ENCODE results near the gene TDRD7.
A peak's percentile ranks its signal among the peaks of the same experiment; 100 is the strongest.

DNA sequence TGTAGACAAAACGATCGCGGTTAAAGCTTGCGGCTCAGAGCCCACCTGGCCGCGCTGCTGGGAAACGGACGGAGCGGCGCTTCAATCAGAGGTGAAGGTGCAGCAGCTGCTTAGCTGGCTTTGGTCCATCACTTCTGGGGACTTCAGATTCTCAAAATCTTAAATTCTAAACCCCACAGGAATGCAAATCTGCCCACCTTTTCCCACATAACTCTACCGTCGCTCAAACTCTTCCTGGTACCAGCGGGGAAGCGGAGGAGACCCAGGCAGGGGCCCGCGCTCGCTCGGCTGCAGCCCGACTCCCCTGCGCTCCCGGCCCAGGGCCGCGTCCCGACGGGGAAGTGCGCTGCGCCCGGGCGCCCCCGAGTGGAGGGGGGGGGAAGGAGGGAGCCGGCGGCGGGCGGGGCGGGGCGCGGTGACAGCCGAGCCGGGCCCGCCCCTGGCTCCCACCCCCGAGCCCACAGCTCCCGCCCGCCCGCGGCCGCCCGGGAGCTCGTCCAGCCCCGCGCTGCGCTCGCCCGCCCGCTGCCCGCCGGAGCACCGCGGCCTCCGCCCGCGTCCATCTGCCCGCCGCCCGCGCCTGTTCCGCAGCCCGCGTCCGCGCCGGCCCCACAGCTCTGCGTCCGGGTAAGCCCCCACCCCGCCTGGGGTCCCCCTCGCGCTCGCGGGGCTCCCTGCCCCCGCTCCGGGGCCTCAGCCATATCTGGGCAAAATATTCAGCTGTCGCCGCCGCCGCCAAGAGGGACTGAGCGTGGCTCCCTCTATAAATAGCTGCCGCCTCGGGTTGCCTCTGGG is 89.5 kb downstream of the TDRD7 start, which contains the start of gene TMOD1:
- TF ChIP-seq, protein P1, sequence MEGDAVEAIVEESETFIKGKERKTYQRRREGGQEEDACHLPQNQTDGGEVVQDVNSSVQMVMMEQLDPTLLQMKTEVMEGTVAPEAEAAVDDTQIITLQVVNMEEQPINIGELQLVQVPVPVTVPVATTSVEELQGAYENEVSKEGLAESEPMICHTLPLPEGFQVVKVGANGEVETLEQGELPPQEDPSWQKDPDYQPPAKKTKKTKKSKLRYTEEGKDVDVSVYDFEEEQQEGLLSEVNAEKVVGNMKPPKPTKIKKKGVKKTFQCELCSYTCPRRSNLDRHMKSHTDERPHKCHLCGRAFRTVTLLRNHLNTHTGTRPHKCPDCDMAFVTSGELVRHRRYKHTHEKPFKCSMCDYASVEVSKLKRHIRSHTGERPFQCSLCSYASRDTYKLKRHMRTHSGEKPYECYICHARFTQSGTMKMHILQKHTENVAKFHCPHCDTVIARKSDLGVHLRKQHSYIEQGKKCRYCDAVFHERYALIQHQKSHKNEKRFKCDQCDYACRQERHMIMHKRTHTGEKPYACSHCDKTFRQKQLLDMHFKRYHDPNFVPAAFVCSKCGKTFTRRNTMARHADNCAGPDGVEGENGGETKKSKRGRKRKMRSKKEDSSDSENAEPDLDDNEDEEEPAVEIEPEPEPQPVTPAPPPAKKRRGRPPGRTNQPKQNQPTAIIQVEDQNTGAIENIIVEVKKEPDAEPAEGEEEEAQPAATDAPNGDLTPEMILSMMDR (IDR thresholded peaks at IDR 0.05): peak; percentile 37
- TF ChIP-seq EZH2 (IDR thresholded peaks at IDR 0.05): peak; percentile 19

Data from neural progenitor cell (in vitro differentiated cells).